ENCODE measurements around the gene SLK.

GRCh38 chr10:103947799-103948516, 19.0 kb upstream of the SLK start:
- TF ChIP-seq CTCF (IDR thresholded peaks at IDR 0.05; ENCODE audit: extremely low read depth in 1 of 2, insufficient read depth in 1 of 2, low read depth in 1 of 2, low read length in 2 of 2) (no peak), POLR2AphosphoS5 (IDR thresholded peaks at IDR 0.05; ENCODE audit: insufficient read depth, low read depth, low read length) (no peak)

All from endothelial cell of umbilical vein (primary cell).